ENCODE measurements around the gene TMEM248.
"Not testable (repeated sequence)": the region's sequence is repeated elsewhere in the genome, so short reads cannot be mapped to it uniquely, and the experiment has no call there.

Gene TMEM248

GRCh38 chr7:67000601-67001258, 79.7 kb downstream of the TMEM248 start:
- not testable (repeated sequence) for DNase-seq (ENCODE audit: low read depth)

- DNase-seq (ENCODE audit: low read depth) = not testable (repeated sequence)
These were observed 83.1 kb downstream of the TMEM248 start for GRCh38 chr7:67004145-67004544.

- DNase-seq (ENCODE audit: low read depth) = no peak
These were observed 85.9 kb downstream of the TMEM248 start for GRCh38 chr7:67006965-67007364.

Data from T-helper 22 cell (primary cell).